Vagina (tissue), 2 donors: ENCODE results near the gene SLC44A1. TPM values are rescaled to one million over a fixed set of nuclear protein-coding genes. Genes with fewer than 3 reads are reported as not detected.

Experiments
- DNase-seq, 2 donors: peaks; one replicate each; pipeline ENCODE4 v3.0.0-alpha.2; 2017; ENCODE audit errors: extremely low spot score in 2 of 2
- H3K27ac ChIP-seq: fragments of 200-600 bp; sonication (generic); one replicate; pipeline ENCODE4 v1.5.1; 2019
- H3K27me3 ChIP-seq: fragments of 200-600 bp; sonication (generic); one replicate; pipeline ENCODE4 v1.5.1; 2019
- H3K36me3 ChIP-seq, 2 donors: fragments of 200-600 bp; sonication (generic); one replicate each; pipeline ENCODE4 v1.5.1; 2017 to 2019
- H3K4me1 ChIP-seq: fragments of 200-600 bp; sonication (generic); one replicate; pipeline ENCODE4 v1.5.1; 2019
- H3K4me3 ChIP-seq, 2 donors: fragments of 200-600 bp; sonication (generic); 1 replicate in 1 of 2; 2 replicates in 1 of 2; pipeline ENCODE4 v1.5.1; 2016 to 2019
- H3K9me3 ChIP-seq: fragments of 200-600 bp; sonication (generic); one replicate; pipeline ENCODE4 v1.5.1; 2019
- POLR2A ChIP-seq, 2 donors: fragments of 450-650 bp; IDR thresholded peaks; one replicate each; pipeline ENCODE4 v1.6.1; 2017; ENCODE audit warnings: antibody characterized with exemption in 2 of 2, mild to moderate bottlenecking in 2 of 2, moderate library complexity in 2 of 2
- POLR2AphosphoS5 ChIP-seq, 2 donors: sonication (generic); formaldehyde crosslinking; IDR thresholded peaks; one replicate each; pipeline ENCODE4 v1.9.0; 2017; ENCODE audit warnings: antibody characterized with exemption in 2 of 2, mild to moderate bottlenecking in 2 of 2, low read depth in 1 of 2; ENCODE audit not compliant: insufficient read depth in 1 of 2
- intact Hi-C: fragments of 100-400 bp; cut with DNase I; formaldehyde crosslinking; loops from one replicate; pipeline ENCODE4 v1.15.1; 2023
- total RNA-seq: library from RNA; depleted of rRNA; stranded (reverse); fragments of >200 nt; gene quantifications from one replicate; pipeline ENCODE4 v1.2.3, GENCODE V29; 2016
- TF ChIP-seq, protein P1 (sequence below), 3 experiments: fragments of 450-650 bp in 2 of 3; fragments of 200-600 bp in 1 of 3; sonication (generic) in 1 of 3; IDR thresholded peaks; one replicate each; pipeline ENCODE4 v1.5.1; 2017 to 2019; ENCODE audit warnings: antibody characterized with exemption in 3 of 3, mild to moderate bottlenecking in 2 of 3, moderate library complexity in 2 of 3

The SLC44A1 gene
- total RNA-seq, 1 donor from 2014 or later, result 67.3 TPM

DNA sequence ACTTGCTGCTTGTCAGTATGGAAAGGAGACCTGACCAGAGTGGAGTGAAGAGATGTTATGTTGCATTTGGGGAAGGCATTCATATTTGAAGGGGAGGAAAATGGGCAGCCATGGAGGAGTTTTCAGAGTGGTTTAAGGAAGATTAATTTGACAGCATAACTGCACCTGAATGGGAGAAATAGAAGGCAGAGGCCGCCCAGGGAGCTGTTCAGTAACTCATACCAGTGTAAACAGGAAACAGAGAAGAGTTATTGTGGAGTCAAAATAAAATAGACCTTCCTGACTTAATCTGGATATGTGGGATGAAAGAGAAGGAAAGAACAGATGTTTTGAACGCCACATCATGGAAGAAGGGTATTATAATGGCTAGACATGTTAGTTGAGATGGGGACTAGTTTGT, 13.4 kb downstream of the SLC44A1 start:
- no peak overlapping the region for H3K27ac ChIP-seq
- H3K36me3 ChIP-seq, result no peaks in the 10 kb centered on the region
- peaks cover 42% of the 10 kb centered on the region for H3K4me1 ChIP-seq
- intact Hi-C loops, result loop anchor here (5.0 kb wide), 1 partner anchor 51 kb away; no protein-coding TSS in a partner anchor
- H3K4me3 ChIP-seq, result no peak overlapping the region
- TF ChIP-seq POLR2AphosphoS5 (IDR thresholded peaks at IDR 0.05; ENCODE audit: insufficient read depth in 1 of 2, low read depth in 1 of 2) (no peak), POLR2A (IDR thresholded peaks at IDR 0.05) (no peak)
- TF ChIP-seq, protein P1, sequence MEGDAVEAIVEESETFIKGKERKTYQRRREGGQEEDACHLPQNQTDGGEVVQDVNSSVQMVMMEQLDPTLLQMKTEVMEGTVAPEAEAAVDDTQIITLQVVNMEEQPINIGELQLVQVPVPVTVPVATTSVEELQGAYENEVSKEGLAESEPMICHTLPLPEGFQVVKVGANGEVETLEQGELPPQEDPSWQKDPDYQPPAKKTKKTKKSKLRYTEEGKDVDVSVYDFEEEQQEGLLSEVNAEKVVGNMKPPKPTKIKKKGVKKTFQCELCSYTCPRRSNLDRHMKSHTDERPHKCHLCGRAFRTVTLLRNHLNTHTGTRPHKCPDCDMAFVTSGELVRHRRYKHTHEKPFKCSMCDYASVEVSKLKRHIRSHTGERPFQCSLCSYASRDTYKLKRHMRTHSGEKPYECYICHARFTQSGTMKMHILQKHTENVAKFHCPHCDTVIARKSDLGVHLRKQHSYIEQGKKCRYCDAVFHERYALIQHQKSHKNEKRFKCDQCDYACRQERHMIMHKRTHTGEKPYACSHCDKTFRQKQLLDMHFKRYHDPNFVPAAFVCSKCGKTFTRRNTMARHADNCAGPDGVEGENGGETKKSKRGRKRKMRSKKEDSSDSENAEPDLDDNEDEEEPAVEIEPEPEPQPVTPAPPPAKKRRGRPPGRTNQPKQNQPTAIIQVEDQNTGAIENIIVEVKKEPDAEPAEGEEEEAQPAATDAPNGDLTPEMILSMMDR (IDR thresholded peaks at IDR 0.05), result no peak
- no peak for DNase-seq
- no peaks in the 10 kb centered on the region for H3K9me3 ChIP-seq
- no peaks in the 10 kb centered on the region for H3K27me3 ChIP-seq

DNA sequence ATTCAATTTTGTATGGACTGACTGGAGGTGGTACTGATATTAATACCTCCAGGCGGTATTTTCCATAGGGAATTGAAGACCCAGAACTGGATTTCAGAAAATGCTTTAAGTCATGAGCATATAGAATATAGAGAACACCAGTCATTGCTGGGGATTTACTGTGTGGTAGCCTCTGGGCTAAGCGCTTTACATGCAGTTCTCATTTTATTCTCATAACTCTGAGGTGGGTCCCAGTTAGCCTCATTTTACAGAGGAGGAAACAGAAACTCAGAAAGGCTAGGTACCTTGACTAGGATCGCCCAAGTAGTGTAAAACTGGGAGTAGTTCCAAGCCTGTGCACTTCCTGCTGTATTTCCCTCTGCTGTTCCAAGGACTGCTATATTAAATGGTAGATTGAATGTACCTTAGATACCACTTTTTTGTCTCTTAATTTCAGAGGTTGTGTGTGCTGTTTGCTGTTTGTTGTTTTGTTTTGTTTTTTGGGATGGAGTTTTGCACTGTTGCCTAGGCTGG, 13.8 kb downstream of the SLC44A1 start:
- peaks cover 46% of the 10 kb centered on the region for H3K4me1 ChIP-seq
- no peaks in the 10 kb centered on the region for H3K27me3 ChIP-seq
- no peak overlapping the region for H3K27ac ChIP-seq
- no peak for DNase-seq
- TF ChIP-seq POLR2A (IDR thresholded peaks at IDR 0.05), result no peak
- H3K9me3 ChIP-seq, result no peaks in the 10 kb centered on the region
- no peak overlapping the region for H3K4me3 ChIP-seq
- H3K36me3 ChIP-seq, result no peaks in the 10 kb centered on the region
- intact Hi-C loops, result loop anchor here (5.0 kb wide), 1 partner anchor 51 kb away; no protein-coding TSS in a partner anchor

DNA sequence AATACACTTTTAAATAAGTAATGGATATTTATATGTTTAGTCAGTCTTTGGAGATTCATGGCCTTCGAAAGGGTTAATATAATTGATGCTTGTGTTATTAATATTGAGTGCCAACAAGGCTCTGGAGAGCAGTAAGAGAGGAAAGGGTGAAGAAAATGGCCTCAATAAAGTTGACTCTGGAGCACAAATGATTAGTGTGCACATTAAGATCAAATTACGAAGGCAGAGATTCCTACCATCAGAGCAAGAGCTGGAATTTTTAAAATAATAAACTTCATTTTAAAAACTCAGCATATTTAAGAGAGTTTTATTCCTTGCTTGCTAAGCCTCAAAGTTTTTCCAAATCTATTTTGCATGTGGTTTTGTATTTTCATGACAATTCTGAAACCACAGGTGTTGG, 14.8 kb downstream of the SLC44A1 start:
- H3K4me3 ChIP-seq, result no peak overlapping the region
- H3K27ac ChIP-seq, result no peak overlapping the region
- no peak for DNase-seq
- intact Hi-C loops, result loop anchor here (5.0 kb wide), 1 partner anchor 52 kb away; no protein-coding TSS in a partner anchor
- TF ChIP-seq, protein P1 (IDR thresholded peaks at IDR 0.05), result no peak
- TF ChIP-seq POLR2AphosphoS5 (IDR thresholded peaks at IDR 0.05; ENCODE audit: insufficient read depth in 1 of 2, low read depth in 1 of 2) (no peak), POLR2A (IDR thresholded peaks at IDR 0.05) (no peak)
- H3K36me3 ChIP-seq, result no peaks in the 10 kb centered on the region
- H3K27me3 ChIP-seq, result no peaks in the 10 kb centered on the region
- H3K9me3 ChIP-seq, result no peaks in the 10 kb centered on the region
- H3K4me1 ChIP-seq, result peaks cover 47% of the 10 kb centered on the region

DNA sequence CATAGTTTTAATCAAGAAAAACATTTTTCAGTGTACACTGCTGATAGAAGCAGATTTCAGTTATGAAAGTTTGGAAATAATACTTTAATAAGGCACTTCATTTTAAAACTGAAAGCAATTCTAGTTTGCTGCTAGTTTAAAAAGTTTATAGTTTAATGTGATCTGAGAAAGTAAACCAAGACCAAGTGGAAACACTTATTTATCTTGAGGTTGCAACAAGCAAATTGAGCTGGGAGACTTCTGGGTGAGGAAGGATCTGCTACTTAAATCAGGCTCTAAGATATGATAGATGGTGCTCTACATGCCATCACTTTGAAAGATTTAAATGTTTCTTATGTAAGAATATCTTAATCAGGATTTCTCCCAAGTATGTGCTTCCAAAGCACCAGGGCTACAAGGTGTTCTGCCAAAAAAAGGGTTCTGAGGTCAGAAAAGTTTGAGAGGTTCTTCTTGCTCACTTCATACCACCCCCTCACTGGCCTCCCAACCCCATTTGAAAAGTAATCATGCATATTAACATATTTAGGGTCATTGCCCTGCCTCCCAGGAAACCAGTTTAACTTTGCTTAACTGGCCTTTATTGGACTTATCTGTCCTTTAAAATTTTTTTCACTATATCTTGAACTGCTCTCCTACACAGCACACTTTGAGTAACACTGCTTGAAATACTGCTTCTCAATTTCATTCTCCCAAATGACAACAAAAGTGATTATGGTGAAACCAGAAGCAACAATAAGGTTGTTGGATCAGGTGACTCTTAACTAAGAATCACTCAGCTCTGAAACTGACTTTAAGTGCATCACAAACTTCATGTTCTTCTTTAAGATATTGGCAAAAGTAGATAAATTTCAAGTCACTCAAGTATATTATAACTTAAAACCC, 15.5 kb downstream of the SLC44A1 start:
- H3K4me1 ChIP-seq, result peaks cover 47% of the 10 kb centered on the region
- no peaks in the 10 kb centered on the region for H3K9me3 ChIP-seq
- H3K4me3 ChIP-seq, result no peak overlapping the region
- no peak overlapping the region for H3K27ac ChIP-seq
- TF ChIP-seq, protein P1 (IDR thresholded peaks at IDR 0.05), result no peak
- TF ChIP-seq POLR2AphosphoS5 (IDR thresholded peaks at IDR 0.05; ENCODE audit: insufficient read depth in 1 of 2, low read depth in 1 of 2), result no peak
- no peak for TF ChIP-seq POLR2A (IDR thresholded peaks at IDR 0.05)
- no peaks in the 10 kb centered on the region for H3K36me3 ChIP-seq
- DNase-seq, result no peak
- intact Hi-C loops, result loop anchor here (5.0 kb wide), 1 partner anchor 53 kb away; no protein-coding TSS in a partner anchor
- no peaks in the 10 kb centered on the region for H3K27me3 ChIP-seq

DNA sequence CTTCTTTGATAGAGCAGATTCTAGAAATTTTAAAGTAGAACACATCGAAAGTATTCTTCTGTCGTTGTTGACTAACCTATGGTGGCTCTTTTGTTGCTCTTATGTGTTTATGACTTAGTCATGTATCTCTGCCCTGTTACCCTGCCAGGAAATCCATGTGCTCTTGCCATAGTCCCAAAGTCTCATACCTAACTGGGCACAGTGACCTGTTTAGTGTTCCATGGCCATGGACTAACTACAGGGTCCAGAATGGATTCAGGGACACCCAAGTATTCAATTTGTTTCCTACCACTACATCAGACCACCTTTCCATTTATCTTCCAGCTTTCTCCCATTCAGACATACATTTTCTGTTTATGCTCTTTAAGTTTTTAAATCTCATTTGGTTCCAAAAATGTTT, 18.0 kb downstream of the SLC44A1 start:
- TF ChIP-seq, protein P1 (IDR thresholded peaks at IDR 0.05), result no peak
- TF ChIP-seq POLR2AphosphoS5 (IDR thresholded peaks at IDR 0.05; ENCODE audit: insufficient read depth in 1 of 2, low read depth in 1 of 2), result no peak
- TF ChIP-seq POLR2A (IDR thresholded peaks at IDR 0.05), result no peak
- no peaks in the 10 kb centered on the region for H3K36me3 ChIP-seq
- peaks cover 41% of the 10 kb centered on the region for H3K4me1 ChIP-seq
- no peaks in the 10 kb centered on the region for H3K27me3 ChIP-seq
- H3K27ac ChIP-seq, result no peak overlapping the region
- intact Hi-C loops, result no loop called here
- H3K4me3 ChIP-seq, result no peak overlapping the region
- DNase-seq, result no peak
- no peaks in the 10 kb centered on the region for H3K9me3 ChIP-seq
